GM23248 (cell line): ENCODE data around the gene NRF1.

Experiments used
- EZH2 ChIP-seq: fragments of 200-600 bp; sonication (generic); IDR thresholded peaks from 2 replicates; pipeline ENCODE4 v1.6.1; 2018; ENCODE audit warnings: antibody characterized with exemption, mild to moderate bottlenecking; ENCODE audit not compliant: insufficient read depth, poor library complexity, severe bottlenecking
- EZH2phosphoT487 ChIP-seq: fragments of 200-600 bp; sonication (generic); IDR thresholded peaks from 2 replicates; pipeline ENCODE4 v1.6.1; 2018; ENCODE audit warnings: antibody characterized with exemption, moderate library complexity, mild to moderate bottlenecking, low read depth; ENCODE audit not compliant: insufficient read depth

DNA sequence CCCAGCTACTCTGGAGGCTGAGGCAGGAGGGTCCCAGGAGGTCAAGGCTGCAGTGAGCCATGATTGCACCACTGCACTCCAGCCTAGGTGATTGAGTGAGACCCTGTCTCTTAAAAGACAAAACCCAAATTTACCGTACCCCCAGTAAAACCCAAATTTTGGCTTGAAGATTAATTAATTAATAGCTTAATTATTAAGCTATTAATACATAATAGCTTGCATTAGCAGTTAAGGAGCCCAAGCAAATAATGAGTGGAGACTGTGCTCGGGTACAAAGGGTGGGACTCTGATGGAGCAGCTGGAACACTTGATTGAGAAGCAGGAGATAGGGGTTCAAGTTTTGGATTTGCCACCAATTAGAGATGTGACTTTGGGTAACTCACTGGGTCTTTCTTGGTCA, 28.9 kb downstream of the NRF1 start:
- no peak for TF ChIP-seq EZH2phosphoT487
- no peak for TF ChIP-seq EZH2
